ENCODE results near the gene SIAH2. TPM values are rescaled to one million over a fixed set of nuclear protein-coding genes. Genes with fewer than 3 reads are reported as not detected.

Gene SIAH2
- total RNA-seq, 3 donors from 2014 or later, result 37.4 to 40.3 (median 39.1) TPM

DNA sequence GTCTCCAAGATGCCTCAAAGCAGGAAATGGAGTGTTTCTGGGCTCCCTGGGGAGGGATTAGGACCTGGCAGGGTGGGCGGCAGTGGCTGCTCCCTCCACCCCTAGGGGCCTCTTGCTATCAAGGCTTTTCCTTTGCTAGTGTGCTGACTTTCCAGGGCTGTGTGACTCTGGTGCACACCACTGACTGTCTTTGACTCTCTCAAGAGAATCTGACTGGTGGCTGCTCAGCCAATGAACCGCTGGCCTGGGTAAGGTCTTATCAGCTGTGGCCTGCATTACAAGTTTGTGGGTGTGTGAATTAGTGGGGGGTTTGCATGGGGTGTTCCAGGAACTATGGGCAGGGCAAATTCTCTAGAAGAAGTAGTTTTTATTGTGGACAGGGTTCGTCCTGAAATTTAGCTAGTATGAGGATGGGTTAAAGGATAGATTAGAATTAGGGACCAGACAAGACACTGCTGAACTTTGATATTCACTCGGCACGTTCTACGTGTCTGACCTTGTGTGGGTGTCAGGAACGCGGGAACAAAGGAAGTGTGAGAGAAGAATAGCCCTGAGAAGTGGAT is 29.5 kb downstream of the SIAH2 start:
- intact Hi-C loops (cut with DNase I; ENCODE audit: low total_unique reads), result no loop called here
- Histone ChIP-seq H3K27me3 (no peaks in the 10 kb centered on the region), H3K4me1 (peaks cover 2 to 5% of the 10 kb centered on the region in 2 donors), H3K4me3 (no peak overlapping the region), H3K27ac (no peak overlapping the region), H3K9me3 (no peaks in the 10 kb centered on the region), H3K36me3 (no peaks in the 10 kb centered on the region)
- TF ChIP-seq POLR2AphosphoS5 (IDR thresholded peaks at IDR 0.05) (no peak), POLR2A (IDR thresholded peaks at IDR 0.05) (no peak)
- TF ChIP-seq, protein P1, sequence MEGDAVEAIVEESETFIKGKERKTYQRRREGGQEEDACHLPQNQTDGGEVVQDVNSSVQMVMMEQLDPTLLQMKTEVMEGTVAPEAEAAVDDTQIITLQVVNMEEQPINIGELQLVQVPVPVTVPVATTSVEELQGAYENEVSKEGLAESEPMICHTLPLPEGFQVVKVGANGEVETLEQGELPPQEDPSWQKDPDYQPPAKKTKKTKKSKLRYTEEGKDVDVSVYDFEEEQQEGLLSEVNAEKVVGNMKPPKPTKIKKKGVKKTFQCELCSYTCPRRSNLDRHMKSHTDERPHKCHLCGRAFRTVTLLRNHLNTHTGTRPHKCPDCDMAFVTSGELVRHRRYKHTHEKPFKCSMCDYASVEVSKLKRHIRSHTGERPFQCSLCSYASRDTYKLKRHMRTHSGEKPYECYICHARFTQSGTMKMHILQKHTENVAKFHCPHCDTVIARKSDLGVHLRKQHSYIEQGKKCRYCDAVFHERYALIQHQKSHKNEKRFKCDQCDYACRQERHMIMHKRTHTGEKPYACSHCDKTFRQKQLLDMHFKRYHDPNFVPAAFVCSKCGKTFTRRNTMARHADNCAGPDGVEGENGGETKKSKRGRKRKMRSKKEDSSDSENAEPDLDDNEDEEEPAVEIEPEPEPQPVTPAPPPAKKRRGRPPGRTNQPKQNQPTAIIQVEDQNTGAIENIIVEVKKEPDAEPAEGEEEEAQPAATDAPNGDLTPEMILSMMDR (IDR thresholded peaks at IDR 0.05), result no peak
- DNase-seq (ENCODE audit: low spot score in 2 of 2), result no peak

DNA sequence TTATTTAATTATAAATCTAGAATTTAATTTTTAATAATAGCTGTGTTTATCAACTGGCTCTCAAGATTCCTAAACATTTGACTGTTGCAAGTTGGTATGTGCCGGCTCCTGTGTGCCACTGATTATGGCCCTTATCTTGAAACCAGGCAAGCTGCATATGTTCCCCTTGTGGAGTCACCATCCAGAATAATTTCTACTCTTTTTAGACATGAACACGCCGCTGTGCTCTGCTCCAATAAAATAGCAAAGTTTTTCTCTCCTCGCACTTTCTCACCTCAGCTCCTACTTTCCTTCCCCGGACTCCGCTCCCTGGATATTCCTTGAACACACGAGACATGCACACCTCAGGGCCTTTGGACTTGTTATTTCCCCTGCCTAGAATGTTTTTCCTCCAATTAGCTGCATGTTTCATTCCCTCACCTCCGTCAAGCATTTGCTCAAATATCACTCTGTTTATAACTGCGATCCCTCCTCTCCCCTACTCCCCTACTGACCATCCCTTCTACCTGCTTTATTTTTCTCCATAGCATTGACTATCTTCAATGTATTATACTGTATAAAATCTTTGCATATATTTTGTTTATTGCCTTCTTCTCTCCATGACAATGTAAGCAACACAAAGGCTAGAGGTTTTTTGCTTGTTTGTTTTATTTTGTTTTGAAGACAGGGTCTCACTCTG is 33.1 kb downstream of the SIAH2 start:
- Histone ChIP-seq H3K27me3 (no peaks in the 10 kb centered on the region), H3K4me3 (no peak overlapping the region), H3K9me3 (no peaks in the 10 kb centered on the region), H3K27ac (no peak overlapping the region), H3K4me1 (no peaks in the 10 kb centered on the region), H3K36me3 (no peaks in the 10 kb centered on the region)
- no peak for TF ChIP-seq POLR2A (IDR thresholded peaks at IDR 0.05)
- TF ChIP-seq, protein P1 (IDR thresholded peaks at IDR 0.05), result no peak
- no peak for TF ChIP-seq POLR2AphosphoS5 (IDR thresholded peaks at IDR 0.05)
- DNase-seq (ENCODE audit: low spot score in 2 of 2), result no peak
- intact Hi-C loops (cut with DNase I; ENCODE audit: low total_unique reads), result loop anchor here (10.0 kb wide), 2 partner anchors 135 to 415 kb away; no protein-coding TSS in a partner anchor

DNA sequence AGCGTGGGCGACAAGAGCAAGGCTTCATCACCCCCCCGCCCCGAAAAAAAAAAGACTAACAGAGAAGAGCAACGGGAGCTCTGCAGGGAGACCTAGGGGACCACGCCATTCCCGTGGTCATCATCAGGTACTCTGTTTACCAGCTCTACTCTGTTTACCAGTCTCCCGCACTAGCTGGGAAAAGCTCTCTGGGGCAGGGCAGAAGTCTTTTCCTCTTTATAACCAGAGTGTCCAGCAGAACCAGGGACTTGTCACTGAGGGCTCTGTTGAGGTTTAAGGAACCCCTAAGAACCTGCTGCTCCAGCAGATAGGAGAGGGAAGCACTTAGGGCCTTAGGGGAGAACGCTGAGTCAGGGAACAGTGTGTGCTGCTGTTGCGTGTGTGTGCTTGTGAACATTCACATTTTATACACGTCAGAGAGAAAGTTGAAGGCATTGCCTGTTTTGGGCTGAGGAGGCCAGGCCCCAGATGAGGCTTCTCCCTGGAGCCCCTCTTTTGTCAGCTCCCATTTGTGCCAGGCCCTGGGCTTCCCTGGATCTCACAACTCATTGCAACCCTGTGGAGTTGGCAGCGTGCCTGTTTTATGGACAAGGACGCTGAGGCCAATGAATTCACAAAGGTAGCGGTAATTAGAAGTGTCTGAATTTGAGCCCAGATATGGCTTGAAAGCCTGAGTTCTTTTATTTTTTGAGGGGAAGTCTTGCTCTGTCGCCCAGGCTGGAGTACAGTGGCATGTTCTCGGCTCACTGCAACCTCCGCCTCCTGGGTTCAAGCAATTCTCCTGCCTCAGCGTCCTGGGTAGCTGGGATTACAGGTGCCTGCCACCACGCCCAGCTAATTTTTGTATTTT is 35.1 kb downstream of the SIAH2 start:
- intact Hi-C loops (cut with DNase I; ENCODE audit: low total_unique reads), result loop anchor here (10.0 kb wide), 2 partner anchors 137 to 417 kb away; no protein-coding TSS in a partner anchor
- H3K4me3 ChIP-seq, result no peak overlapping the region
- no peaks in the 10 kb centered on the region for H3K36me3 ChIP-seq
- H3K4me1 ChIP-seq, result no peaks in the 10 kb centered on the region
- no peak overlapping the region for H3K27ac ChIP-seq
- TF ChIP-seq POLR2A (IDR thresholded peaks at IDR 0.05) (no peak), POLR2AphosphoS5 (IDR thresholded peaks at IDR 0.05) (peak in 1 of 3 donors; percentile 40)
- DNase-seq (ENCODE audit: low spot score in 2 of 2), result no peak
- H3K27me3 ChIP-seq, result no peaks in the 10 kb centered on the region
- no peaks in the 10 kb centered on the region for H3K9me3 ChIP-seq

DNA sequence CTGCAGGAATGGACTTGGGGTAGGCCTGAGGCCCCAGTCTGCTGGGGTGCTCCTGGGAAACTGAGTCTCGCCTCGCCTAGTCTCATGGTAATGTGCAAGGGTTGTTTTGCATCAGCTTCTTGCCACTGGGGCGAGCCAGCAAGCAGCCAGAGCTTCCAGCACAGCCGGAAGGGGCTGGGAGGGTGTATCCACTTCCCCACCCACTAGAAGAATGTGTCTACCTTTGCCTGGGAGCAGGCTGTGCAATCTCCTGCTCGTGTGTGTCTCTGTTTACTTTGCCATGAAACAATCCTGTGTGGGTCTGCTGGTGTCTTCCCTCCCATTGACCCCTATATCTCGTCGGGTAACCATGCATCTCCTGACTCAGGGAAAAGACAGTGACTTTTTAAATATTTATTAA is 37.4 kb downstream of the SIAH2 start:
- TF ChIP-seq POLR2AphosphoS5 (IDR thresholded peaks at IDR 0.05) (no peak), POLR2A (IDR thresholded peaks at IDR 0.05) (no peak)
- TF ChIP-seq, protein P1 (IDR thresholded peaks at IDR 0.05), result no peak
- intact Hi-C loops (cut with DNase I; ENCODE audit: low total_unique reads), result loop anchor here (10.0 kb wide), 2 partner anchors 139 to 419 kb away; no protein-coding TSS in a partner anchor
- no peak for DNase-seq (ENCODE audit: low spot score in 2 of 2)

DNA sequence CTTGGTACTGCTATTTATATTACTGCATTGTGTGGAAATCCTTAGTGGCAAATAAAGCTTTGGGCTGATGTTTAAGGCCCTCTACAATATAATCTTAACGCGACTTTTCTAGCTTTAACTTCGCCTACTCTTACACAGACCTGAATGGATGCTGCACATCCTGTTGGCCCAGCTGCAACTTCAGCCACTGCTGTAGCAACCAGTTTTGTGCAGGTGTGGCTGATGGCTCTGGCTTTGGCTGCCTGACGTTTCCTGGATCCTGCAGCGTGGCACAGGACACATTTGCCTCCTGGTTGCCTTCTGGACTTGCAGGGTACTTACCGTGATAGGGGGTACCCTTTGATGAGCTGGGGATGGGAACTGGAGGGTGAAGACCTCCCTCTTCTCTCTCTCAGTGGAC is 39.0 kb downstream of the SIAH2 start:
- peak in 1 of 2 donors; percentile 63 for DNase-seq (ENCODE audit: low spot score in 2 of 2)
- Histone ChIP-seq H3K36me3 (no peaks in the 10 kb centered on the region), H3K27ac (no peak overlapping the region), H3K4me3 (no peak overlapping the region), H3K4me1 (no peaks in the 10 kb centered on the region), H3K9me3 (no peaks in the 10 kb centered on the region), H3K27me3 (no peaks in the 10 kb centered on the region)
- intact Hi-C loops (cut with DNase I; ENCODE audit: low total_unique reads), result loop anchor here (10.0 kb wide), 2 partner anchors 141 to 421 kb away; no protein-coding TSS in a partner anchor
- TF ChIP-seq, protein P1 (IDR thresholded peaks at IDR 0.05), result no peak
- TF ChIP-seq POLR2AphosphoS5 (IDR thresholded peaks at IDR 0.05) (no peak), POLR2A (IDR thresholded peaks at IDR 0.05) (no peak)

More for the DNA sequence above, 37.4 kb downstream of the SIAH2 start:
- no peak overlapping the region for H3K4me3 ChIP-seq
- H3K27ac ChIP-seq, result no peak overlapping the region
- no peaks in the 10 kb centered on the region for H3K4me1 ChIP-seq
- H3K36me3 ChIP-seq, result no peaks in the 10 kb centered on the region
- no peaks in the 10 kb centered on the region for H3K9me3 ChIP-seq
- H3K27me3 ChIP-seq, result no peaks in the 10 kb centered on the region

Measured in breast epithelium (tissue), 4 donors.